Natural killer cell (primary cell): Measurements from ENCODE around the gene GJC1. TPM values are rescaled to one million over a fixed set of nuclear protein-coding genes. Genes with fewer than 3 reads are reported as not detected.
A peak's percentile ranks its signal among the peaks of the same experiment; 100 is the strongest.

Experiments
- ATAC-seq, 3 donors: fragments of 150-1000 bp in 2 of 3; fragments of 200-7000 bp in 1 of 3; cut with Tn5 transposase; 1 replicate in 1 of 3; 2 replicates in 2 of 3; pipeline ENCODE4 v1.10.0; 2021; ENCODE audit warnings: mild to moderate bottlenecking in 2 of 3, moderate library complexity in 2 of 3
- DNase-seq, 2 donors: peaks; one replicate each; pipeline versions ENCODE4 v3.0.0 to v3.0.0-alpha.2; 2013 to 2021; ENCODE audit warnings: mixed read lengths in 1 of 2
- H3K27ac ChIP-seq: one replicate; pipeline ENCODE4 v1.5.1; 2013; ENCODE audit warnings: mild to moderate bottlenecking, low read length
- H3K27me3 ChIP-seq: one replicate; pipeline ENCODE4 v1.6.1; 2013; ENCODE audit warnings: low read length; ENCODE audit not compliant: control insufficient read depth, insufficient read depth
- H3K36me3 ChIP-seq: one replicate; pipeline ENCODE4 v1.6.1; 2013; ENCODE audit warnings: low read length; ENCODE audit not compliant: control insufficient read depth, insufficient read depth
- H3K4me1 ChIP-seq: one replicate; pipeline ENCODE4 v1.6.1; 2013; ENCODE audit warnings: low read length; ENCODE audit not compliant: control insufficient read depth, insufficient read depth
- H3K4me3 ChIP-seq: one replicate; pipeline ENCODE4 v1.5.1; 2013; ENCODE audit warnings: low read length
- H3K9me3 ChIP-seq: one replicate; pipeline ENCODE4 v1.6.1; 2013; ENCODE audit warnings: low read length; ENCODE audit not compliant: control insufficient read depth, insufficient read depth
- H3K27ac Mint-ChIP-seq, 2 donors: one replicate each; pipeline ENCODE4 v1.8.0; 2022; ENCODE audit warnings: mild to moderate bottlenecking in 2 of 2, mixed read lengths in 2 of 2, moderate library complexity in 1 of 2
- H3K27me3 Mint-ChIP-seq, 2 donors: one replicate each; pipeline ENCODE4 v1.8.0; 2022; ENCODE audit warnings: low read depth in 2 of 2, mixed read lengths in 2 of 2
- H3K36me3 Mint-ChIP-seq: one replicate; pipeline ENCODE4 v1.8.0; 2022; ENCODE audit warnings: mixed read lengths
- H3K4me1 Mint-ChIP-seq, 2 donors: one replicate each; pipeline ENCODE4 v1.8.0; 2022; ENCODE audit warnings: mixed read lengths in 2 of 2
- H3K4me3 Mint-ChIP-seq: one replicate; pipeline ENCODE4 v1.8.0; 2022; ENCODE audit warnings: mild to moderate bottlenecking, moderate library complexity, mixed read lengths
- H3K9me3 Mint-ChIP-seq, 2 donors: one replicate each; pipeline ENCODE4 v1.8.0; 2022; ENCODE audit warnings: mixed read lengths in 2 of 2
- CTCF ChIP-seq: fragments of 200-600 bp; IDR thresholded peaks from one replicate; pipeline ENCODE4 v1.8.0; 2022; ENCODE audit warnings: antibody characterized with exemption
- WGBS: methylation state at CpG from one replicate; pipeline ENCODE4 v1.1.7; 2013; ENCODE audit warnings: missing lambda C conversion rate; ENCODE audit not compliant: insufficient coverage; 5-methylcytosine and 5-hydroxymethylcytosine counted together
- intact Hi-C: fragments of 100-400 bp; cut with micrococcal nuclease; formaldehyde crosslinking; loops from one replicate; pipeline ENCODE4 v1.14.2; 2022
- total RNA-seq, 4 donors: library from RNA; stranded (reverse); fragments of 120-200 nt in 1 of 4; gene quantifications; one replicate each; pipeline versions ENCODE4 v1.2.3 to v1.2.4, GENCODE V29; 2013 to 2022

GJC1 gene
- total RNA-seq, 3 donors from 2014 or later (not counting 1 experiment from before 2014, with no cell fraction given), result 0.16 TPM; not detected in 2

GRCh38 chr17:44761932-44762810 lies 67.9 kb downstream of the GJC1 start:
- H3K27ac Mint-ChIP-seq, result no peak overlapping the region
- peaks cover 16% of the 10 kb centered on the region for H3K27me3 ChIP-seq
- no peaks in the 10 kb centered on the region for H3K36me3 Mint-ChIP-seq
- no peaks in the 10 kb centered on the region for H3K9me3 Mint-ChIP-seq
- H3K27ac ChIP-seq, result no peak overlapping the region
- no peaks in the 10 kb centered on the region for H3K4me1 Mint-ChIP-seq
- 84% methylated on average over 16 of the region's 17 CpGs for WGBS
- peaks cover 0 to 21% of the 10 kb centered on the region in 2 donors for H3K27me3 Mint-ChIP-seq
- no peaks in the 10 kb centered on the region for H3K36me3 ChIP-seq
- H3K9me3 ChIP-seq, result no peaks in the 10 kb centered on the region
- TF ChIP-seq CTCF, result no peak
- no peak overlapping the region for H3K4me3 Mint-ChIP-seq
- DNase-seq, result no peak
- peaks cover 11% of the 10 kb centered on the region for H3K4me1 ChIP-seq
- no peak overlapping the region for H3K4me3 ChIP-seq
- intact Hi-C loops, result no loop called here
- no peak for ATAC-seq

- H3K4me1 ChIP-seq, result peaks cover 11% of the 10 kb centered on the region
- Mint-ChIP-seq H3K27me3 (peaks cover 0 to 25% of the 10 kb centered on the region in 2 donors), H3K4me3 (peak overlapping the region; percentile 21), H3K9me3 (no peaks in the 10 kb centered on the region), H3K4me1 (no peaks in the 10 kb centered on the region), H3K36me3 (no peaks in the 10 kb centered on the region), H3K27ac (no peak overlapping the region)
- intact Hi-C loops, result no loop called here
- H3K4me3 ChIP-seq, result no peak overlapping the region
- H3K9me3 ChIP-seq, result no peaks in the 10 kb centered on the region
- no peak for TF ChIP-seq CTCF
- DNase-seq (no peak), ATAC-seq (no peak)
- no peaks in the 10 kb centered on the region for H3K36me3 ChIP-seq
- 85% methylated on average over 13 of the region's 13 CpGs for WGBS
- H3K27me3 ChIP-seq, result peaks cover 16% of the 10 kb centered on the region
- H3K27ac ChIP-seq, result no peak overlapping the region
Observed at GRCh38 chr17:44760474-44761308, 69.4 kb downstream of the GJC1 start.

DNA sequence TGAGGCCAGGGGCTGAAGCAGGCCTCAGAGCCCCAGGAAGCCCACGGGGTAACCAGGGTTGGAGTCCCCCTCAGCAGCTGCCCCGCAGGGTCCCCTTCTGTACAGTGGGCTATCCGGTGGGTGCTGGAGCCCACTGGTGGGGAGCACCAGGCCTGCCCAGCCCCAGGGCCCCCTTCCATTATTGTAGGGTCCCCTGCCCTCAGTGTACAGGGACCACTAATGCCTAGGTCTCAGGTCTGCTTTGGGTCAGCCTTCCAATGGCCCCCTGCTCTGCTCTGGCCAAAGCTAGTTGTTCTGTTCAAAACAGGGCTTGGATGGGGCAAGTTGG lies 70.2 kb downstream of the GJC1 start:
- H3K27me3 Mint-ChIP-seq, result peaks cover 0 to 25% of the 10 kb centered on the region in 2 donors
- no peak for TF ChIP-seq CTCF
- H3K36me3 Mint-ChIP-seq, result no peaks in the 10 kb centered on the region
- H3K27me3 ChIP-seq, result peaks cover 16% of the 10 kb centered on the region
- H3K9me3 Mint-ChIP-seq, result no peaks in the 10 kb centered on the region
- no peaks in the 10 kb centered on the region for H3K9me3 ChIP-seq
- H3K4me1 ChIP-seq, result peaks cover 11% of the 10 kb centered on the region
- no peak overlapping the region for H3K27ac Mint-ChIP-seq
- intact Hi-C loops, result no loop called here
- ATAC-seq, result no peak
- H3K4me1 Mint-ChIP-seq, result no peaks in the 10 kb centered on the region
- no peak overlapping the region for H3K27ac ChIP-seq
- H3K36me3 ChIP-seq, result no peaks in the 10 kb centered on the region
- DNase-seq, result no peak
- H3K4me3 ChIP-seq, result no peak overlapping the region
- H3K4me3 Mint-ChIP-seq, result no peak overlapping the region
- 71% methylated on average over 3 of the region's 3 CpGs for WGBS
